SK-N-SH (cell line): ENCODE measurements around the gene COL8A1. TPM values are rescaled to one million over a fixed set of nuclear protein-coding genes. Genes with fewer than 3 reads are reported as not detected.

Experiments used
- CTCF ChIA-PET: fragments of 300-600, 350-600 bp; formaldehyde crosslinking; extraction: SDS; loops from one replicate; lab custom pipeline; 2021; lab: Yijun Ruan, JAX
- POLR2A ChIA-PET: fragments of 350-600 bp; sonication (Branson Sonifier 250); formaldehyde crosslinking; extraction: SDS; loops from one replicate; lab custom pipeline; 2020; ENCODE audit warnings: antibody characterized with exemption, inconsistent platforms; lab: Yijun Ruan, JAX
- DNase-seq: peaks from one replicate; pipeline ENCODE4 v3.0.0; 2012
- H2AFZ ChIP-seq: fragments of 200-600 bp; sonication (generic); 2 replicates; pipeline ENCODE4 v1.8.1; 2016; ENCODE audit warnings: antibody characterized with exemption, mild to moderate bottlenecking, low read depth
- H3F3A ChIP-seq: fragments of 200-600 bp; sonication (generic); replicated peaks from 2 replicates; pipeline ENCODE3; 2016; ENCODE audit warnings: antibody characterized with exemption, mild to moderate bottlenecking; ENCODE audit not compliant: insufficient read depth
- H3K27ac ChIP-seq, 2 experiments: fragments of 200-500 bp in 1 of 2; fragments of 200-600 bp in 1 of 2; sonication (Bioruptor generic) in 1 of 2; sonication (generic), shearing (Covaris generic) in 1 of 2; 2 replicates each; pipeline versions ENCODE4 v1.5.1 to v1.6.1; 2014 to 2016; ENCODE audit warnings: low read depth in 2 of 2, inconsistent platforms in 1 of 2, low read length in 1 of 2, mild to moderate bottlenecking in 1 of 2, mixed read lengths in 1 of 2
- H3K27me3 ChIP-seq: fragments of 200-600 bp; sonication (generic), shearing (Covaris generic); 2 replicates; pipeline ENCODE4 v1.6.1; 2016; ENCODE audit warnings: mixed run types; ENCODE audit not compliant: insufficient read depth
- H3K36me3 ChIP-seq, 2 experiments: fragments of 200-500 bp in 1 of 2; fragments of 200-600 bp in 1 of 2; sonication (Bioruptor generic) in 1 of 2; sonication (generic) in 1 of 2; replicated peaks in 1 of 2; 2 replicates each; pipeline versions ENCODE3 to v1.5.1; 2014 to 2016; ENCODE audit warnings: low read length in 1 of 2, mild to moderate bottlenecking in 1 of 2; ENCODE audit not compliant: insufficient read depth in 2 of 2, control insufficient read depth in 1 of 2
- H3K4me1 ChIP-seq, 2 experiments: fragments of 200-500 bp in 1 of 2; fragments of 200-600 bp in 1 of 2; sonication (Bioruptor generic) in 1 of 2; sonication (generic), shearing (Covaris generic) in 1 of 2; 2 replicates each; pipeline versions ENCODE4 v1.5.1 to v1.6.1; 2014 to 2016; ENCODE audit warnings: low read depth in 1 of 2, low read length in 1 of 2, mixed run types in 1 of 2; ENCODE audit not compliant: insufficient read depth in 2 of 2, control insufficient read depth in 1 of 2
- H3K4me2 ChIP-seq: fragments of 200-600 bp; sonication (generic), shearing (Covaris generic); 2 replicates; pipeline ENCODE4 v1.6.1; 2017; ENCODE audit warnings: mixed run types
- H3K4me3 ChIP-seq, 2 experiments: fragments of 200-500 bp in 1 of 2; fragments of 200-600 bp in 1 of 2; sonication (Bioruptor generic) in 1 of 2; sonication (generic), shearing (Covaris generic) in 1 of 2; 2 replicates each; pipeline versions ENCODE4 v1.5.1 to v1.8.1; 2014 to 2016; ENCODE audit warnings: low read depth in 2 of 2, inconsistent platforms in 1 of 2, low read length in 1 of 2, mild to moderate bottlenecking in 1 of 2, mixed read lengths in 1 of 2, moderate library complexity in 1 of 2
- H3K79me2 ChIP-seq: fragments of 200-600 bp; sonication (generic); 2 replicates; pipeline ENCODE4 v1.8.1; 2017; ENCODE audit warnings: mild to moderate bottlenecking; ENCODE audit not compliant: insufficient read depth
- H3K9ac ChIP-seq: fragments of 200-600 bp; sonication (generic); 2 replicates; pipeline ENCODE4 v1.6.1; 2017; ENCODE audit warnings: mixed run types
- H3K9me2 ChIP-seq: fragments of 200-600 bp; sonication (generic); 2 replicates; pipeline ENCODE4 v1.6.1; 2017; ENCODE audit warnings: mixed run types
- H3K9me3 ChIP-seq: fragments of 200-600 bp; sonication (generic); 2 replicates; pipeline ENCODE4 v1.6.1; 2017; ENCODE audit warnings: mixed run types, mild to moderate bottlenecking, moderate library complexity
- H4K20me1 ChIP-seq: fragments of 200-600 bp; sonication (generic); 2 replicates; pipeline ENCODE4 v1.6.1; 2017; ENCODE audit warnings: mild to moderate bottlenecking, mixed run types; ENCODE audit not compliant: insufficient read depth
- CHD2 ChIP-seq: fragments of 150-350 bp; IDR thresholded peaks from 2 replicates; pipeline ENCODE4 v1.6.1; 2018; ENCODE audit warnings: low read length; ENCODE audit not compliant: partially characterized antibody
- ELF1 ChIP-seq: IDR thresholded peaks from 2 replicates; pipeline ENCODE4 v1.4.0; 2012
- FOXM1 ChIP-seq: IDR thresholded peaks from 2 replicates; pipeline ENCODE4 v1.4.0; 2012; ENCODE audit warnings: low read depth, mild to moderate bottlenecking
- GABPA ChIP-seq: IDR thresholded peaks from 2 replicates; pipeline ENCODE4 v1.4.0; 2012; ENCODE audit warnings: low read depth, mild to moderate bottlenecking
- MEF2A ChIP-seq: IDR thresholded peaks from 2 replicates; pipeline ENCODE4 v1.4.0; 2012; ENCODE audit warnings: low read depth, borderline replicate concordance
- NFIC ChIP-seq: IDR thresholded peaks from 2 replicates; pipeline ENCODE4 v1.4.0; 2012; ENCODE audit warnings: borderline replicate concordance
- SIN3A ChIP-seq: IDR thresholded peaks from 2 replicates; pipeline ENCODE4 v1.6.1; 2012; ENCODE audit warnings: low read depth, mild to moderate bottlenecking, low read length, moderate library complexity, borderline replicate concordance
- SMC3 ChIP-seq: IDR thresholded peaks from 2 replicates; pipeline ENCODE4 v1.6.1; 2012; ENCODE audit warnings: low read depth, low read length, improper control_type of control experiment
- TCF12 ChIP-seq: IDR thresholded peaks from 2 replicates; pipeline ENCODE4 v1.4.0; 2012
- TEAD4 ChIP-seq: IDR thresholded peaks from 2 replicates; pipeline ENCODE4 v1.4.0; 2012; ENCODE audit warnings: mild to moderate bottlenecking, borderline replicate concordance; ENCODE audit not compliant: insufficient read depth
- WGBS: methylation state at CpG from one replicate; pipeline ENCODE4 v1.1.6; 2017; ENCODE audit warnings: low lambda C conversion rate; 5-methylcytosine and 5-hydroxymethylcytosine counted together
- polyA plus RNA-seq, 3 experiments: library from polyadenylated mRNA; depleted of rRNA; stranded (reverse); fragments of >200 nt; gene quantifications; 2 replicates each; pipeline ENCODE4 v1.2.3, GENCODE V29; 2012
- TF ChIP-seq, protein P1 (sequence below): fragments of 150-350 bp; IDR thresholded peaks from 2 replicates; pipeline ENCODE4 v1.6.1; 2017; ENCODE audit warnings: antibody characterized with exemption, low read length, low read depth, borderline replicate concordance
- TF ChIP-seq, protein P2 (sequence below): IDR thresholded peaks from 2 replicates; pipeline ENCODE4 v1.4.0; 2012; ENCODE audit warnings: low read depth
- TF ChIP-seq, protein P3 (sequence below): IDR thresholded peaks from 2 replicates; pipeline ENCODE4 v1.4.0; 2012; ENCODE audit warnings: low read depth, borderline replicate concordance
- TF ChIP-seq, protein P4 (sequence below): IDR thresholded peaks from 2 replicates; pipeline ENCODE4 v1.4.0; 2012; ENCODE audit warnings: low read depth, borderline replicate concordance

The COL8A1 gene
- polyA plus RNA-seq, 1 of the 3 experiments (the other 2 are of a cell fraction): 4.0 TPM

DNA sequence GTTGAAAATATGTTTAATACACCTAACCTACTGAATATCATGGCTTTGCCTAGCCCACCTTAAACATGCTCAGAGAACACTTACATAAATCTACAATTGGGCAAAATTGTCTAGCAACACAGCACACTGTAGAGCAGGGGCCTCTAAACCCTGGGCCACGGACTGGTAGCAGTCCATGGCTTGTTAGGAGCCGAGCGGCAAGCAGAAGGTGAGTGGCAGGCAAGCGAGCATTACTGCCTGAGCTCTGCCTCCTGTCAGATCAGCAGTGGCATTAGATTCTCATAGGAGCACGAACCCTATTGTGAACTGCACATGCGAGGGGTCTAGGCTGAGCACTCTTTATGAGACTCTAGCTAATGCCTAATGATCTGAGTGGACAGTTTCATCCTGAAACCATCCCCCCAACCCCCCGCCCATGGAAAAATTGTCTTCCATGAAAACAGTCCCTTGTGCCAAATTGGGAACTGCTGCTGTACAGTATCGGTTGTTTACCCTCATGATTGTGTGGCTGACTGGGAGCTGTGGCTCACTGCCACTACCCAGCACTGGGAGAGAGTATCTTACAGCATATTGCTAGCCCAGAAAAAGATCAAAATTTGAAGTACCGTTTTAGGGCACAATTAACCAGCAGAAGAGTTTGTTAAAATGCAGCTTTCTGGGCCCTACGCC, 205.3 kb downstream of the COL8A1 start (continued):
- TF ChIP-seq TEAD4: no peak
- TF ChIP-seq, protein P1, sequence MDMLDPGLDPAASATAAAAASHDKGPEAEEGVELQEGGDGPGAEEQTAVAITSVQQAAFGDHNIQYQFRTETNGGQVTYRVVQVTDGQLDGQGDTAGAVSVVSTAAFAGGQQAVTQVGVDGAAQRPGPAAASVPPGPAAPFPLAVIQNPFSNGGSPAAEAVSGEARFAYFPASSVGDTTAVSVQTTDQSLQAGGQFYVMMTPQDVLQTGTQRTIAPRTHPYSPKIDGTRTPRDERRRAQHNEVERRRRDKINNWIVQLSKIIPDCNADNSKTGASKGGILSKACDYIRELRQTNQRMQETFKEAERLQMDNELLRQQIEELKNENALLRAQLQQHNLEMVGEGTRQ: no peak
- TF ChIP-seq, protein P2, sequence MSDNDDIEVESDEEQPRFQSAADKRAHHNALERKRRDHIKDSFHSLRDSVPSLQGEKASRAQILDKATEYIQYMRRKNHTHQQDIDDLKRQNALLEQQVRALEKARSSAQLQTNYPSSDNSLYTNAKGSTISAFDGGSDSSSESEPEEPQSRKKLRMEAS: no peak
- TF ChIP-seq MEF2A: no peak
- no peak for TF ChIP-seq CHD2
- no peak for TF ChIP-seq TCF12
- no peak for TF ChIP-seq SIN3A
- TF ChIP-seq NFIC: no peak
- no peak for TF ChIP-seq ELF1
- TF ChIP-seq GABPA: no peak

DNA sequence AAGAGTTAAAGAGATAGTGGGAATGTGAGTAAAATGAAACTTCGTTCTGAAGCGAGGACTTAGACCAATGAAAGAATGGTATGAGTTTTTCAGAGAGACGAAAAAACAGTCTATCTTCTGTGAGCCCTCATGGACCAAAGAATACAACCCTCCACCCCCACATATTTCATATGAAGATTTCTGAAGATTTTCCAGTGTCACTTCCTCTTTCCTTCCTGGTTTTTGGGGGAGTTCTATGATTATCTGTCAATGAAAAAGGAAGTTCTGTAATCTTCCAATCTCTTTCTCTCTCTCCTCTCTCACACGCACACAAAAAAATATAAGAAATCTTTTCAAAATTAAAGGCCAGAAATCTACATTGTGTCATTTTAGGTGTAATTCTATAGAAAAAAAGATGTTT, 206.9 kb downstream of the COL8A1 start:
- TF ChIP-seq, protein P2: no peak
- TF ChIP-seq FOXM1 (no peak), TCF12 (no peak), SMC3 (no peak)
- TF ChIP-seq, protein P3, sequence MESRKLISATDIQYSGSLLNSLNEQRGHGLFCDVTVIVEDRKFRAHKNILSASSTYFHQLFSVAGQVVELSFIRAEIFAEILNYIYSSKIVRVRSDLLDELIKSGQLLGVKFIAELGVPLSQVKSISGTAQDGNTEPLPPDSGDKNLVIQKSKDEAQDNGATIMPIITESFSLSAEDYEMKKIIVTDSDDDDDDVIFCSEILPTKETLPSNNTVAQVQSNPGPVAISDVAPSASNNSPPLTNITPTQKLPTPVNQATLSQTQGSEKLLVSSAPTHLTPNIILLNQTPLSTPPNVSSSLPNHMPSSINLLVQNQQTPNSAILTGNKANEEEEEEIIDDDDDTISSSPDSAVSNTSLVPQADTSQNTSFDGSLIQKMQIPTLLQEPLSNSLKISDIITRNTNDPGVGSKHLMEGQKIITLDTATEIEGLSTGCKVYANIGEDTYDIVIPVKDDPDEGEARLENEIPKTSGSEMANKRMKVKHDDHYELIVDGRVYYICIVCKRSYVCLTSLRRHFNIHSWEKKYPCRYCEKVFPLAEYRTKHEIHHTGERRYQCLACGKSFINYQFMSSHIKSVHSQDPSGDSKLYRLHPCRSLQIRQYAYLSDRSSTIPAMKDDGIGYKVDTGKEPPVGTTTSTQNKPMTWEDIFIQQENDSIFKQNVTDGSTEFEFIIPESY: no peak
- TF ChIP-seq, protein P1: no peak
- TF ChIP-seq, protein P4, sequence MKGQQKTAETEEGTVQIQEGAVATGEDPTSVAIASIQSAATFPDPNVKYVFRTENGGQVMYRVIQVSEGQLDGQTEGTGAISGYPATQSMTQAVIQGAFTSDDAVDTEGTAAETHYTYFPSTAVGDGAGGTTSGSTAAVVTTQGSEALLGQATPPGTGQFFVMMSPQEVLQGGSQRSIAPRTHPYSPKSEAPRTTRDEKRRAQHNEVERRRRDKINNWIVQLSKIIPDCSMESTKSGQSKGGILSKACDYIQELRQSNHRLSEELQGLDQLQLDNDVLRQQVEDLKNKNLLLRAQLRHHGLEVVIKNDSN: no peak
- 96% methylated on average over 4 of the region's 4 CpGs for WGBS
- Histone ChIP-seq H2AFZ (no peak overlapping the region), H3F3A (peaks cover 9% of the 10 kb centered on the region), H3K9me3 (no peaks in the 10 kb centered on the region), H3K4me1 (peaks cover 4 to 7% of the 10 kb centered on the region in 2 experiments; a peak in 2 of 4 replicates), H3K79me2 (peaks cover 42% of the 10 kb centered on the region; the same call in 1 of the 2 replicates), H3K36me3 (peaks cover 12 to 27% of the 10 kb centered on the region in 2 experiments), H3K4me2 (no peak overlapping the region), H3K9me2 (no peaks in the 10 kb centered on the region), H3K27me3 (no peaks in the 10 kb centered on the region), H3K4me3 (no peak overlapping the region), H3K27ac (no peak overlapping the region), H4K20me1 (no peaks in the 10 kb centered on the region), H3K9ac (no peak overlapping the region)
- ChIA-PET CTCF (interaction anchor here (1.0 to 8.8 kb wide), 3 partner anchors 14 to 410 kb away, joined by 3 to 132 read pairs (median 9); no protein-coding TSS in a partner anchor), POLR2A (no interaction called here)
- DNase-seq: no peak
